HCT116 (cell line): ENCODE measurements around the gene GANAB. TPM values are rescaled to one million over a fixed set of nuclear protein-coding genes. Genes with fewer than 3 reads are reported as not detected.
A peak's percentile ranks its signal among the peaks of the same experiment; 100 is the strongest.

Experiments
- ATAC-seq: fragments of 200-7000 bp; cut with Tn5 transposase; 2 replicates; pipeline ENCODE4 v1.9.1; 2020; ENCODE audit warnings: mild to moderate bottlenecking, moderate library complexity
- BruUV-seq: library from RNA; stranded (reverse); fragments of 400-500 nt; replicated peaks from 2 replicates; lab custom pipeline; 2021; lab: Mats Ljungman, UMichigan
- CTCF ChIA-PET: fragments of 300-600 bp; sonication (Branson Sonifier 250); formaldehyde crosslinking; loops from one replicate; lab custom pipeline; 2021; ENCODE audit warnings: antibody characterized with exemption; lab: Charles Lee
- POLR2A ChIA-PET: fragments of 300-600, 350-600 bp; sonication (Branson Sonifier 250); formaldehyde crosslinking; loops from one replicate; lab custom pipeline; 2021; ENCODE audit warnings: antibody characterized with exemption; lab: Charles Lee
- RAD21 ChIA-PET, 2 experiments: fragments of 300-600 bp; sonication (Branson Sonifier 250); formaldehyde crosslinking; loops; one replicate each; lab custom pipeline; 2023; ENCODE audit warnings: low total read pairs in 2 of 2; ENCODE audit not compliant: uncharacterized antibody in 2 of 2, unreplicated experiment in 2 of 2, low non-redundant PET in 1 of 2; lab: Charles Lee
- DNase-seq: peaks from one replicate; pipeline ENCODE4 v3.0.0-alpha.2; 2010; ENCODE audit warnings: low read depth, low spot score
- H2AFZ ChIP-seq: fragments of 200-600 bp; shearing (Covaris generic), sonication (generic); 2 replicates; pipeline ENCODE4 v1.6.1; 2017; ENCODE audit warnings: low read depth, mixed run types, mixed read lengths, antibody characterized with exemption, low read length; ENCODE audit not compliant: poor library complexity, severe bottlenecking
- H3K27ac ChIP-seq: 2 replicates; pipeline ENCODE4 v1.5.1; 2012; ENCODE audit warnings: low read depth, low read length
- H3K27me3 ChIP-seq: fragments of 200-600 bp; sonication (generic); 2 replicates; pipeline ENCODE4 v1.6.1; 2016; ENCODE audit warnings: mixed run types, low read length, mixed read lengths; ENCODE audit not compliant: insufficient read depth
- H3K36me3 ChIP-seq, 2 experiments: fragments of 200-500 bp in 1 of 2; fragments of 200-600 bp in 1 of 2; sonication (Bioruptor generic) in 1 of 2; sonication (generic) in 1 of 2; 2 replicates each; pipeline versions ENCODE4 v1.5.1 to v1.6.1; 2014 to 2016; ENCODE audit warnings: low read length in 2 of 2, inconsistent platforms in 1 of 2, mixed read lengths in 1 of 2, mixed run types in 1 of 2; ENCODE audit not compliant: insufficient read depth in 2 of 2, control insufficient read depth in 1 of 2
- H3K4me1 ChIP-seq, 2 experiments: fragments of 200-600 bp in 1 of 2; sonication (generic) in 1 of 2; 2 replicates each; pipeline versions ENCODE4 v1.5.1 to v1.6.1; 2012 to 2017; ENCODE audit warnings: low read length in 2 of 2, inconsistent platforms in 1 of 2, mild to moderate bottlenecking in 1 of 2, mixed read lengths in 1 of 2, mixed run types in 1 of 2, moderate library complexity in 1 of 2; ENCODE audit not compliant: insufficient read depth in 2 of 2, control insufficient read depth in 1 of 2
- H3K4me2 ChIP-seq: fragments of 200-600 bp; sonication (generic); 2 replicates; pipeline ENCODE4 v1.6.1; 2017; ENCODE audit warnings: mixed run types, low read length, mixed read lengths
- H3K4me3 ChIP-seq, 2 experiments: fragments of 200-600 bp in 1 of 2; sonication (generic) in 1 of 2; replicated peaks in 1 of 2; 2 replicates each; pipeline ENCODE4 v1.5.1; 2011 to 2016; ENCODE audit warnings: low read length in 2 of 2, control low read depth in 1 of 2, low read depth in 1 of 2, mild to moderate bottlenecking in 1 of 2, mixed read lengths in 1 of 2, mixed run types in 1 of 2
- H3K79me2 ChIP-seq: fragments of 200-600 bp; sonication (generic); 2 replicates; pipeline ENCODE4 v1.6.1; 2017; ENCODE audit warnings: mild to moderate bottlenecking, mixed run types, low read length, moderate library complexity, mixed read lengths; ENCODE audit not compliant: insufficient read depth
- H3K9ac ChIP-seq: fragments of 200-600 bp; sonication (generic); 2 replicates; pipeline ENCODE4 v1.6.1; 2016; ENCODE audit warnings: low read length, mixed read lengths
- H3K9me2 ChIP-seq: fragments of 200-600 bp; sonication (generic), shearing (Covaris generic); 2 replicates; pipeline ENCODE4 v1.6.1; 2017; ENCODE audit warnings: mixed run types, mild to moderate bottlenecking, moderate library complexity; ENCODE audit not compliant: insufficient read depth
- H3K9me3 ChIP-seq, 2 experiments: fragments of 200-500 bp in 1 of 2; fragments of 200-600 bp in 1 of 2; sonication (Bioruptor generic) in 1 of 2; sonication (generic) in 1 of 2; 2 replicates each; pipeline ENCODE4 v1.6.1; 2014 to 2017; ENCODE audit warnings: low read length in 2 of 2, mixed read lengths in 2 of 2, inconsistent platforms in 1 of 2, low read depth in 1 of 2, mild to moderate bottlenecking in 1 of 2, mixed run types in 1 of 2, moderate library complexity in 1 of 2; ENCODE audit not compliant: control insufficient read depth in 1 of 2, insufficient read depth in 1 of 2
- H4K20me1 ChIP-seq: fragments of 200-600 bp; sonication (generic), shearing (Covaris generic); 2 replicates; pipeline ENCODE4 v1.6.1; 2017; ENCODE audit warnings: mixed run types, mild to moderate bottlenecking, moderate library complexity; ENCODE audit not compliant: insufficient read depth
- CBX3 ChIP-seq: IDR thresholded peaks from 2 replicates; pipeline ENCODE4 v1.6.1; 2012; ENCODE audit warnings: low read depth
- CEBPB ChIP-seq: IDR thresholded peaks from 2 replicates; pipeline ENCODE4 v1.6.1; 2012; ENCODE audit warnings: low read depth
- CTCF ChIP-seq, 3 experiments: fragments of 200-600 bp in 1 of 3; sonication (generic) in 1 of 3; IDR thresholded peaks in 2 of 3; conservative IDR thresholded peaks in 1 of 3; 2 replicates each; pipeline ENCODE4 v1.5.1; 2012 to 2017; ENCODE audit warnings: low read depth in 2 of 3, low read length in 2 of 3, antibody characterized with exemption in 1 of 3, borderline replicate concordance in 1 of 3, control low read depth in 1 of 3, mild to moderate bottlenecking in 1 of 3, mixed read lengths in 1 of 3, mixed run types in 1 of 3, moderate library complexity in 1 of 3; ENCODE audit not compliant: insufficient read depth in 1 of 3
- EGR1 ChIP-seq: IDR thresholded peaks from 2 replicates; pipeline ENCODE4 v1.6.1; 2012; ENCODE audit warnings: low read depth
- ELF1 ChIP-seq: IDR thresholded peaks from 2 replicates; pipeline ENCODE4 v1.6.1; 2012; ENCODE audit warnings: low read depth, borderline replicate concordance
- EZH2 ChIP-seq: fragments of 200-600 bp; sonication (generic); IDR thresholded peaks from 2 replicates; pipeline ENCODE4 v1.6.1; 2017; ENCODE audit warnings: antibody characterized with exemption, mixed run types
- JUND ChIP-seq: IDR thresholded peaks from 2 replicates; pipeline ENCODE4 v1.6.1; 2012
- POLR2AphosphoS5 ChIP-seq: IDR thresholded peaks from 2 replicates; pipeline ENCODE4 v1.6.1; 2011; ENCODE audit warnings: mild to moderate bottlenecking, low read depth, low read length, moderate library complexity
- RAD21 ChIP-seq: IDR thresholded peaks from 2 replicates; pipeline ENCODE4 v1.6.1; 2012; ENCODE audit warnings: low read depth, mild to moderate bottlenecking
- SIN3A ChIP-seq: IDR thresholded peaks from 2 replicates; pipeline ENCODE4 v1.6.1; 2012; ENCODE audit warnings: low read depth
- SP1 ChIP-seq: IDR thresholded peaks from 2 replicates; pipeline ENCODE4 v1.6.1; 2012; ENCODE audit warnings: low read depth
- TCF7L2 ChIP-seq: IDR thresholded peaks from 2 replicates; pipeline ENCODE4 v1.7.0; 2011; ENCODE audit warnings: borderline replicate concordance, inconsistent platforms; ENCODE audit not compliant: insufficient read depth, insufficient read length; ENCODE audit errors: extremely low read depth
- YY1 ChIP-seq: IDR thresholded peaks from 2 replicates; pipeline ENCODE4 v1.6.1; 2011; ENCODE audit warnings: low read length, low read depth, moderate library complexity, mild to moderate bottlenecking; ENCODE audit not compliant: insufficient replicate concordance; ENCODE audit errors: extremely low read depth
- ZBTB33 ChIP-seq: IDR thresholded peaks from 2 replicates; pipeline ENCODE4 v1.6.1; 2011; ENCODE audit warnings: mild to moderate bottlenecking, low read length, moderate library complexity; ENCODE audit not compliant: insufficient replicate concordance; ENCODE audit errors: extremely low read depth
- ZFX ChIP-seq: fragments of 450-650 bp; IDR thresholded peaks from 2 replicates; pipeline ENCODE4 v1.6.1; 2017
- ZNF274 ChIP-seq: fragments of 200-500 bp; sonication (Bioruptor generic); IDR thresholded peaks from 2 replicates; pipeline ENCODE4 v1.6.1; 2014; ENCODE audit warnings: mild to moderate bottlenecking, low read depth, low read length, inconsistent platforms
- intact Hi-C: fragments of 100-400 bp; cut with micrococcal nuclease; formaldehyde crosslinking; loops from 2 replicates; pipeline ENCODE4 v1.10.0; 2022
- total RNA-seq: library from RNA; stranded (reverse); gene quantifications from one replicate; pipeline ENCODE4 v1.2.1, GENCODE V29; 2021; ENCODE audit not compliant: unreplicated experiment

Gene GANAB
- total RNA-seq, 1 experiment from 2014 or later, result 410 TPM

- peak; percentile 21 for ATAC-seq
Measured at GRCh38 chr11:62646825-62647608, 604 bp upstream of the GANAB start.

More at GRCh38 chr11:62646825-62647608, 604 bp upstream of the GANAB start:
- Histone ChIP-seq H3K27me3 (no peaks in the 10 kb centered on the region), H3K9me3 (no peaks in the 10 kb centered on the region), H3K9me2 (no peaks in the 10 kb centered on the region), H3K79me2 (peaks cover 65% of the 10 kb centered on the region), H3K36me3 (peaks cover 10 to 22% of the 10 kb centered on the region in 2 experiments; a peak in 3 of 4 replicates), H3K4me3 (no peak overlapping the region), H3K4me1 (peaks cover 11 to 24% of the 10 kb centered on the region in 2 experiments), H3K27ac (peak overlapping the region; percentile 41; the same call in 1 of the 2 replicates), H3K4me2 (peak overlapping the region; percentile 84), H2AFZ (no peak overlapping the region)
- POLR2A ChIA-PET, result interaction anchor here (0.8 to 14.1 kb wide), 5 partner anchors 8 to 194 kb away, joined by 3 to 195 read pairs (median 5); partner anchors contain the start of genes B3GAT3, C11orf98 and CSKMT
- intact Hi-C loops, result loop anchor here (5.0 kb wide), 1 partner anchor 35 kb away; the partner anchor contains the start of genes EML3 and ROM1
- DNase-seq, result no peak
- CTCF ChIA-PET, result interaction anchor here (1.6 kb wide), 1 partner anchor 222 kb away, joined by 4 read pairs; no protein-coding TSS in a partner anchor
- RAD21 ChIA-PET, result interaction anchor here in 1 of 2 experiments (0.6 kb wide), 1 partner anchor 247 kb away, joined by 3 read pairs; no protein-coding TSS in a partner anchor
- TF ChIP-seq SP1, result no peak
- no peak for TF ChIP-seq POLR2AphosphoS5
- TF ChIP-seq SIN3A, result no peak
- TF ChIP-seq CBX3, result no peak
- TF ChIP-seq EZH2, result no peak
- no peak for TF ChIP-seq ZBTB33
- TF ChIP-seq ELF1, result no peak
- no peak for TF ChIP-seq ZNF274
- no peak for TF ChIP-seq TCF7L2
- TF ChIP-seq ZFX, result no peak
- no peak for TF ChIP-seq YY1
- no peak for TF ChIP-seq EGR1
- no peak for TF ChIP-seq JUND
- no peak for TF ChIP-seq RAD21
- no peak for TF ChIP-seq CTCF (IDR thresholded peaks at IDR 0.05 in 2 of 3, conservative IDR thresholded peaks at IDR 0.05 in 1 of 3; ENCODE audit: borderline replicate concordance in 1 of 3, insufficient read depth in 1 of 3, low read depth in 2 of 3, low read length in 2 of 3)
- TF ChIP-seq CEBPB, result no peak
- TF ChIP-seq, all 23 proteins: peak for 0
- Histone ChIP-seq H3K9ac (no peak overlapping the region), H4K20me1 (no peaks in the 10 kb centered on the region)
- BruUV-seq, result no TSS peak
